Measurements from ENCODE around the gene MSANTD4. TPM values are rescaled to one million over a fixed set of nuclear protein-coding genes. Genes with fewer than 3 reads are reported as not detected.

MSANTD4 gene
- total and polyA plus RNA-seq, 2 donors from 2014 or later = 10.0 to 18.0 TPM

- no peak overlapping the region for H3K4me3 ChIP-seq (ENCODE audit: low read length in 3 of 3)
- FAIRE-seq = no peak
- intact Hi-C loops (cut with DNase I) = no loop called here
- H3K36me3 ChIP-seq (ENCODE audit: control insufficient read depth in 2 of 3, insufficient read depth in 3 of 3, low read length in 3 of 3) = peaks cover 0 to 3% (median 0%) of the 10 kb centered on the region in 3 donors
- no peaks in the 10 kb centered on the region for H3K9me3 ChIP-seq (ENCODE audit: control insufficient read depth in 2 of 3, insufficient read depth in 1 of 3, low read length in 3 of 3)
- no peak for TF ChIP-seq CTCF (IDR thresholded peaks at IDR 0.05; ENCODE audit: borderline replicate concordance, extremely low read depth, insufficient read depth)
- H3K27ac ChIP-seq (ENCODE audit: low read depth in 2 of 2, low read length in 2 of 2) = no peak overlapping the region
- no peaks in the 10 kb centered on the region for H3K4me1 ChIP-seq (ENCODE audit: control insufficient read depth in 2 of 3, insufficient read depth in 2 of 3, low read depth in 1 of 3, low read length in 3 of 3)
- no peak overlapping the region for H3K9ac ChIP-seq (ENCODE audit: low read length in 3 of 3)
- no peaks in the 10 kb centered on the region for H3K27me3 ChIP-seq (ENCODE audit: control insufficient read depth, insufficient read depth, low read length)
- DNase-seq = no peak
These were observed 30.2 kb downstream of the MSANTD4 start for GRCh38 chr11:105991888-105992287.

- Histone ChIP-seq H3K9me3 (ENCODE audit: control insufficient read depth in 2 of 3, insufficient read depth in 1 of 3, low read length in 3 of 3) (no peaks in the 10 kb centered on the region), H3K9ac (ENCODE audit: low read length in 3 of 3) (no peak overlapping the region), H3K27me3 (ENCODE audit: control insufficient read depth, insufficient read depth, low read length) (no peaks in the 10 kb centered on the region), H3K4me1 (ENCODE audit: control insufficient read depth in 2 of 3, insufficient read depth in 2 of 3, low read depth in 1 of 3, low read length in 3 of 3) (no peaks in the 10 kb centered on the region), H3K27ac (ENCODE audit: low read depth in 2 of 2, low read length in 2 of 2) (no peak overlapping the region), H3K36me3 (ENCODE audit: control insufficient read depth in 2 of 3, insufficient read depth in 3 of 3, low read length in 3 of 3) (no peaks in the 10 kb centered on the region), H3K4me3 (ENCODE audit: low read length in 3 of 3) (no peak overlapping the region)
- FAIRE-seq = no peak
- DNase-seq = no peak
- no peak for TF ChIP-seq CTCF (IDR thresholded peaks at IDR 0.05; ENCODE audit: borderline replicate concordance, extremely low read depth, insufficient read depth)
- intact Hi-C loops (cut with DNase I) = no loop called here
These were observed 32.9 kb downstream of the MSANTD4 start for GRCh38 chr11:105989124-105989523.

GRCh38 chr11:105988197-105988596, 33.8 kb downstream of the MSANTD4 start:
- no peak for FAIRE-seq
- Histone ChIP-seq H3K27me3 (ENCODE audit: control insufficient read depth, insufficient read depth, low read length) (no peaks in the 10 kb centered on the region), H3K4me3 (ENCODE audit: low read length in 3 of 3) (no peak overlapping the region), H3K4me1 (ENCODE audit: control insufficient read depth in 2 of 3, insufficient read depth in 2 of 3, low read depth in 1 of 3, low read length in 3 of 3) (no peaks in the 10 kb centered on the region), H3K27ac (ENCODE audit: low read depth in 2 of 2, low read length in 2 of 2) (no peak overlapping the region), H3K36me3 (ENCODE audit: control insufficient read depth in 2 of 3, insufficient read depth in 3 of 3, low read length in 3 of 3) (no peaks in the 10 kb centered on the region), H3K9me3 (ENCODE audit: control insufficient read depth in 2 of 3, insufficient read depth in 1 of 3, low read length in 3 of 3) (no peaks in the 10 kb centered on the region), H3K9ac (ENCODE audit: low read length in 3 of 3) (no peak overlapping the region)
- no peak for DNase-seq
- intact Hi-C loops (cut with DNase I) = no loop called here
- TF ChIP-seq CTCF (IDR thresholded peaks at IDR 0.05; ENCODE audit: borderline replicate concordance, extremely low read depth, insufficient read depth) = no peak

- Histone ChIP-seq H3K27me3 (ENCODE audit: control insufficient read depth, insufficient read depth, low read length) (no peaks in the 10 kb centered on the region), H3K4me1 (ENCODE audit: control insufficient read depth in 2 of 3, insufficient read depth in 2 of 3, low read depth in 1 of 3, low read length in 3 of 3) (no peaks in the 10 kb centered on the region), H3K4me3 (ENCODE audit: low read length in 3 of 3) (no peak overlapping the region), H3K27ac (ENCODE audit: low read depth in 2 of 2, low read length in 2 of 2) (no peak overlapping the region), H3K36me3 (ENCODE audit: control insufficient read depth in 2 of 3, insufficient read depth in 3 of 3, low read length in 3 of 3) (no peaks in the 10 kb centered on the region), H3K9ac (ENCODE audit: low read length in 3 of 3) (no peak overlapping the region), H3K9me3 (ENCODE audit: control insufficient read depth in 2 of 3, insufficient read depth in 1 of 3, low read length in 3 of 3) (no peaks in the 10 kb centered on the region)
- TF ChIP-seq CTCF (IDR thresholded peaks at IDR 0.05; ENCODE audit: borderline replicate concordance, extremely low read depth, insufficient read depth) = no peak
- DNase-seq = no peak
- no peak for FAIRE-seq
- intact Hi-C loops (cut with DNase I) = no loop called here
These were observed 35.5 kb downstream of the MSANTD4 start for GRCh38 chr11:105986554-105986953.
